Gastrocnemius medialis (tissue), 4 donors: Measurements from ENCODE around the gene PAPPA.

ENCODE experiments used
- CTCF ChIP-seq, 5 experiments: fragments of 450-650 bp in 3 of 5; fragments of 200-600 bp in 2 of 5; sonication (generic) in 2 of 5; IDR thresholded peaks in 4 of 5; conservative IDR thresholded peaks in 1 of 5; 1 replicate in 4 of 5; 2 replicates in 1 of 5; pipeline ENCODE4 v1.5.1; 2016 to 2019; ENCODE audit warnings: antibody characterized with exemption in 5 of 5, mild to moderate bottlenecking in 3 of 5, moderate library complexity in 3 of 5
- POLR2A ChIP-seq, 2 donors: fragments of 450-650 bp; IDR thresholded peaks; one replicate each; pipeline ENCODE4 v1.6.1; 2017; ENCODE audit warnings: antibody characterized with exemption in 2 of 2, mild to moderate bottlenecking in 2 of 2, moderate library complexity in 2 of 2

GRCh38 chr9:116381350-116381749, 227.8 kb downstream of the PAPPA start:
- TF ChIP-seq CTCF (IDR thresholded peaks at IDR 0.05 in 4 of 5, conservative IDR thresholded peaks at IDR 0.05 in 1 of 5) = no peak
- TF ChIP-seq POLR2A (IDR thresholded peaks at IDR 0.05) = no peak
